Measurements from ENCODE around the gene RNF166.
A peak's percentile ranks its signal among the peaks of the same experiment; 100 is the strongest.
"Not testable (repeated sequence)": the region's sequence is repeated elsewhere in the genome, so short reads cannot be mapped to it uniquely, and the experiment has no call there.

The RNF166 gene

GRCh38 chr16:88672776-88673175 is 33.4 kb downstream of the RNF166 start:
- ChIA-PET POLR2A (interaction anchor here (2.6 kb wide), 1 partner anchor 9 kb away, joined by 15 read pairs; the partner anchor contains the start of gene MVD), CTCF (interaction anchor here (1.1 kb wide), 2 partner anchors 13 to 26 kb away, joined by 3 read pairs; no protein-coding TSS in a partner anchor)
- TF ChIP-seq HDGF (IDR thresholded peaks at IDR 0.05; ENCODE audit: borderline replicate concordance) (no peak), PKNOX1 (IDR thresholded peaks at IDR 0.05) (peak; percentile 80)
- peak; percentile 56 for DNase-seq (ENCODE audit: extremely low spot score)

GRCh38 chr16:88671806-88672205 is 34.4 kb downstream of the RNF166 start:
- TF ChIP-seq FOXA1 (IDR thresholded peaks at IDR 0.05) (no peak), CTBP1 (IDR thresholded peaks at IDR 0.05; ENCODE audit: borderline replicate concordance) (no peak), L3MBTL2 (conservative IDR thresholded peaks at IDR 0.05) (no peak), SUZ12 (IDR thresholded peaks at IDR 0.05) (no peak), ELF4 (IDR thresholded peaks at IDR 0.05) (no peak)
- POLR2A ChIA-PET: interaction anchor here (1.1 to 2.6 kb wide), 2 partner anchors 8 to 9 kb away, joined by 3 to 15 read pairs; partner anchors contain the start of gene MVD
- DNase-seq (ENCODE audit: extremely low spot score): no peak
- CTCF ChIA-PET: no interaction called here

GRCh38 chr16:88669980-88670379 is 36.2 kb downstream of the RNF166 start:
- ChIA-PET POLR2A (no interaction called here), CTCF (no interaction called here)
- DNase-seq (ENCODE audit: extremely low spot score): no peak
- TF ChIP-seq ELF4 (IDR thresholded peaks at IDR 0.05): no peak
- no peak for TF ChIP-seq SUZ12 (IDR thresholded peaks at IDR 0.05)

- DNase-seq (ENCODE audit: extremely low spot score); POLR2A ChIA-PET; CTCF ChIA-PET: not testable (repeated sequence)
Measured at GRCh38 chr16:88669493-88669892, 36.7 kb downstream of the RNF166 start.

GRCh38 chr16:88667461-88667860 is 38.7 kb downstream of the RNF166 start:
- DNase-seq (ENCODE audit: extremely low spot score): no peak
- no peak for TF ChIP-seq SUZ12 (IDR thresholded peaks at IDR 0.05)
- no peak for TF ChIP-seq TARDBP (IDR thresholded peaks at IDR 0.05)
- TF ChIP-seq LEF1 (IDR thresholded peaks at IDR 0.05; ENCODE audit: borderline replicate concordance): no peak
- no peak for TF ChIP-seq FOXM1 (IDR thresholded peaks at IDR 0.05; ENCODE audit: borderline replicate concordance)
- TF ChIP-seq FOXK2 (IDR thresholded peaks at IDR 0.05): no peak
- no peak for TF ChIP-seq BHLHE40 (IDR thresholded peaks at IDR 0.05; ENCODE audit: borderline replicate concordance)
- ChIA-PET POLR2A (no interaction called here), CTCF (interaction anchor here (0.6 kb wide), 1 partner anchor 10 kb away, joined by 4 read pairs; no protein-coding TSS in a partner anchor)

GRCh38 chr16:88665570-88665969 is 40.6 kb downstream of the RNF166 start:
- ChIA-PET CTCF (no interaction called here), POLR2A (no interaction called here)
- no peak for DNase-seq (ENCODE audit: extremely low spot score)
- TF ChIP-seq FOXK2 (IDR thresholded peaks at IDR 0.05) (no peak), L3MBTL2 (conservative IDR thresholded peaks at IDR 0.05) (no peak), PKNOX1 (IDR thresholded peaks at IDR 0.05) (no peak), FOXA1 (IDR thresholded peaks at IDR 0.05) (no peak), ELF4 (IDR thresholded peaks at IDR 0.05) (no peak), CTBP1 (IDR thresholded peaks at IDR 0.05; ENCODE audit: borderline replicate concordance) (no peak), LEF1 (IDR thresholded peaks at IDR 0.05; ENCODE audit: borderline replicate concordance) (no peak), HDGF (IDR thresholded peaks at IDR 0.05; ENCODE audit: borderline replicate concordance) (no peak), BHLHE40 (IDR thresholded peaks at IDR 0.05; ENCODE audit: borderline replicate concordance) (no peak), ARNT (IDR thresholded peaks at IDR 0.05) (no peak), SUZ12 (IDR thresholded peaks at IDR 0.05) (no peak)

- DNase-seq (ENCODE audit: extremely low spot score): no peak
- CTCF ChIA-PET: no interaction called here
- TF ChIP-seq LEF1 (IDR thresholded peaks at IDR 0.05; ENCODE audit: borderline replicate concordance): no peak
- POLR2A ChIA-PET: no interaction called here
Measured at GRCh38 chr16:88665148-88665547, 41.1 kb downstream of the RNF166 start.

- TF ChIP-seq CTBP1 (IDR thresholded peaks at IDR 0.05; ENCODE audit: borderline replicate concordance): no peak
- peak; percentile 58 for TF ChIP-seq L3MBTL2 (conservative IDR thresholded peaks at IDR 0.05)
- TF ChIP-seq ARNT (IDR thresholded peaks at IDR 0.05): no peak
- ChIA-PET POLR2A (interaction anchor here (0.6 to 2.8 kb wide), 9 partner anchors 8 to 115 kb away, joined by 3 to 15 read pairs (median 3); partner anchors contain the start of gene ZC3H18), CTCF (interaction anchor here (1.0 kb wide), 1 partner anchor 22 kb away, joined by 3 read pairs; no protein-coding TSS in a partner anchor)
- peak; percentile 99 for DNase-seq (ENCODE audit: extremely low spot score)
Measured at GRCh38 chr16:88662843-88663606, 43.2 kb downstream of the RNF166 start, which contains the start of gene MVD. TSS of gene MVD (minus strand) at chr16:88663091. CDS start at chr16:88663080, 11 bp downstream.
